Loucy (cell line): ENCODE measurements around the gene SFMBT2.

Experiments used
- H2AFZ ChIP-seq: fragments of 200-600 bp; sonication (generic); 2 replicates; pipeline ENCODE4 v1.6.0; 2016; ENCODE audit warnings: antibody characterized with exemption, mild to moderate bottlenecking, low read length, moderate library complexity
- H3F3A ChIP-seq: fragments of 200-600 bp; 2 replicates; pipeline ENCODE4 v1.6.0; 2016; ENCODE audit warnings: antibody characterized with exemption, low read depth, mild to moderate bottlenecking
- H3K27me3 ChIP-seq: fragments of 200-600 bp; sonication (generic); 2 replicates; pipeline ENCODE4 v1.6.1; 2014; ENCODE audit warnings: low read length, mild to moderate bottlenecking; ENCODE audit not compliant: insufficient read depth, poor library complexity, severe bottlenecking
- H3K36me3 ChIP-seq: fragments of 200-600 bp; sonication (generic); 2 replicates; pipeline ENCODE4 v1.6.1; 2016; ENCODE audit warnings: low read length; ENCODE audit not compliant: insufficient read depth
- H3K4me1 ChIP-seq: fragments of 200-600 bp; sonication (generic); 2 replicates; pipeline ENCODE4 v1.5.1; 2014; ENCODE audit warnings: low read length, mild to moderate bottlenecking; ENCODE audit not compliant: insufficient read depth, poor library complexity, severe bottlenecking
- H3K4me2 ChIP-seq: fragments of 200-600 bp; sonication (generic); 2 replicates; pipeline ENCODE4 v1.6.0; 2014; ENCODE audit warnings: antibody characterized with exemption, low read length, low read depth, mild to moderate bottlenecking; ENCODE audit not compliant: poor library complexity, severe bottlenecking
- H3K4me3 ChIP-seq: fragments of 200-600 bp; sonication (generic); 2 replicates; pipeline ENCODE4 v1.5.1; 2014; ENCODE audit warnings: low read length, mild to moderate bottlenecking, mixed read lengths; ENCODE audit not compliant: poor library complexity, severe bottlenecking
- H3K79me2 ChIP-seq: fragments of 200-600 bp; sonication (generic); 2 replicates; pipeline ENCODE4 v1.6.1; 2014; ENCODE audit warnings: low read length; ENCODE audit not compliant: insufficient read depth
- H3K9ac ChIP-seq: fragments of 200-600 bp; sonication (generic); 2 replicates; pipeline ENCODE4 v1.6.0; 2014; ENCODE audit warnings: mild to moderate bottlenecking, low read depth, low read length, moderate library complexity; ENCODE audit not compliant: poor library complexity, severe bottlenecking
- H3K9me2 ChIP-seq: fragments of 200-600 bp; sonication (generic); replicated peaks from 2 replicates; pipeline ENCODE4 v1.6.1; 2016; ENCODE audit warnings: low read depth, low read length, mixed read lengths
- H3K9me3 ChIP-seq: fragments of 200-600 bp; sonication (generic); 2 replicates; pipeline ENCODE4 v1.6.1; 2014; ENCODE audit warnings: mild to moderate bottlenecking, antibody characterized with exemption, low read length, low read depth; ENCODE audit not compliant: insufficient read depth
- H4K20me1 ChIP-seq: fragments of 200-600 bp; sonication (generic); 2 replicates; pipeline ENCODE4 v1.6.0; 2014; ENCODE audit warnings: antibody characterized with exemption, low read length, mild to moderate bottlenecking; ENCODE audit not compliant: insufficient read depth, poor library complexity, severe bottlenecking
- CTCF ChIP-seq: fragments of 200-600 bp; sonication (generic); conservative IDR thresholded peaks from 2 replicates; pipeline ENCODE4 v1.5.1; 2014; ENCODE audit warnings: mild to moderate bottlenecking, antibody characterized with exemption, low read length
- EZH2phosphoT487 ChIP-seq: fragments of 200-600 bp; IDR thresholded peaks from 2 replicates; pipeline ENCODE4 v1.6.1; 2018; ENCODE audit warnings: antibody characterized with exemption, mild to moderate bottlenecking, moderate library complexity, borderline replicate concordance

The SFMBT2 gene

GRCh38 chr10:7405637-7406036 is 5.2 kb downstream of the SFMBT2 start:
- Histone ChIP-seq H2AFZ (no peak overlapping the region), H3K4me1 (peaks cover 53% of the 10 kb centered on the region), H3K9me2 (no peaks in the 10 kb centered on the region), H3K4me2 (peak overlapping the region; percentile 98), H3K9me3 (no peaks in the 10 kb centered on the region), H3K9ac (no peak overlapping the region), H3K4me3 (peak overlapping the region; percentile 34), H4K20me1 (peaks cover 79% of the 10 kb centered on the region), H3K36me3 (no peaks in the 10 kb centered on the region), H3K79me2 (peaks cover 100% of the 10 kb centered on the region), H3F3A (no peaks in the 10 kb centered on the region; the same call in 1 of the 2 replicates), H3K27me3 (no peaks in the 10 kb centered on the region)
- TF ChIP-seq EZH2phosphoT487: no peak
- TF ChIP-seq CTCF: no peak

- Histone ChIP-seq H4K20me1 (peaks cover 84% of the 10 kb centered on the region), H3K4me3 (no peak overlapping the region), H3K36me3 (peaks cover 5% of the 10 kb centered on the region; the same call in 1 of the 2 replicates), H3K4me1 (peaks cover 53% of the 10 kb centered on the region), H3K9ac (no peak overlapping the region), H3K4me2 (no peak overlapping the region), H2AFZ (no peak overlapping the region), H3F3A (no peaks in the 10 kb centered on the region; the same call in 1 of the 2 replicates), H3K79me2 (peaks cover 100% of the 10 kb centered on the region), H3K9me2 (no peaks in the 10 kb centered on the region), H3K9me3 (no peaks in the 10 kb centered on the region), H3K27me3 (no peaks in the 10 kb centered on the region)
- TF ChIP-seq EZH2phosphoT487: no peak
- no peak for TF ChIP-seq CTCF
These were observed 7.2 kb downstream of the SFMBT2 start for GRCh38 chr10:7403620-7404019.

- Histone ChIP-seq H3K27me3 (no peaks in the 10 kb centered on the region), H3K9me3 (no peaks in the 10 kb centered on the region), H4K20me1 (peaks cover 75% of the 10 kb centered on the region), H3K4me1 (peaks cover 42% of the 10 kb centered on the region), H3F3A (no peaks in the 10 kb centered on the region; the same call in 1 of the 2 replicates), H3K79me2 (peaks cover 99% of the 10 kb centered on the region), H3K36me3 (peaks cover 5% of the 10 kb centered on the region; the same call in 1 of the 2 replicates), H3K9ac (no peak overlapping the region), H3K4me3 (no peak overlapping the region), H3K4me2 (peak overlapping the region; percentile 21), H3K9me2 (no peaks in the 10 kb centered on the region), H2AFZ (no peak overlapping the region)
- no peak for TF ChIP-seq CTCF
- TF ChIP-seq EZH2phosphoT487: no peak
These were observed 9.1 kb downstream of the SFMBT2 start for GRCh38 chr10:7401782-7402181.
